Osteoblast (primary cell): ENCODE results near the gene NOS1. TPM values are rescaled to one million over a fixed set of nuclear protein-coding genes. Genes with fewer than 3 reads are reported as not detected.

Experiments used
- DNase-seq: peaks from one replicate; pipeline ENCODE4 v3.0.0; 2011; ENCODE audit warnings: low spot score, mixed read lengths; ENCODE audit not compliant: insufficient read length; ENCODE audit errors: missing footprints
- H2AFZ ChIP-seq: 2 replicates; pipeline ENCODE4 v1.6.0; 2011; ENCODE audit warnings: mild to moderate bottlenecking, low read length
- H3K27ac ChIP-seq: 2 replicates; pipeline ENCODE4 v1.5.1; 2011; ENCODE audit warnings: mild to moderate bottlenecking, low read depth, low read length, moderate library complexity
- H3K27me3 ChIP-seq: 2 replicates; pipeline ENCODE4 v1.6.0; 2012; ENCODE audit warnings: mild to moderate bottlenecking, control low read depth, inconsistent platforms, low read length, moderate library complexity; ENCODE audit not compliant: insufficient read depth
- H3K36me3 ChIP-seq: 2 replicates; pipeline ENCODE4 v1.5.1; 2011; ENCODE audit warnings: mild to moderate bottlenecking, low read length, control low read depth, moderate library complexity; ENCODE audit not compliant: insufficient read depth
- H3K4me1 ChIP-seq: 2 replicates; pipeline ENCODE4 v1.5.1; 2011; ENCODE audit warnings: mild to moderate bottlenecking, low read length, control low read depth, moderate library complexity; ENCODE audit not compliant: insufficient read depth
- H3K4me2 ChIP-seq: 2 replicates; pipeline ENCODE4 v1.6.0; 2011; ENCODE audit warnings: mild to moderate bottlenecking, low read length; ENCODE audit not compliant: insufficient read depth
- H3K4me3 ChIP-seq: fragments of 200-600 bp; sonication (generic); 3 replicates; pipeline ENCODE4 v1.5.1; 2012; ENCODE audit warnings: mild to moderate bottlenecking, low read length, inconsistent platforms; ENCODE audit not compliant: insufficient read depth
- H3K79me2 ChIP-seq: 2 replicates; pipeline ENCODE4 v1.6.0; 2012; ENCODE audit warnings: mild to moderate bottlenecking, low read length, control low read depth, inconsistent platforms; ENCODE audit not compliant: insufficient read depth
- H3K9me3 ChIP-seq: 2 replicates; pipeline ENCODE4 v1.5.1; 2011; ENCODE audit warnings: low read depth, low read length, control low read depth
- H4K20me1 ChIP-seq: 2 replicates; pipeline ENCODE4 v1.6.0; 2012; ENCODE audit warnings: mild to moderate bottlenecking, low read length, control low read depth; ENCODE audit not compliant: insufficient read depth
- CTCF ChIP-seq: IDR thresholded peaks from 2 replicates; pipeline ENCODE4 v1.5.1; 2011; ENCODE audit warnings: mild to moderate bottlenecking, low read depth, low read length, moderate library complexity; ENCODE audit errors: extremely low read depth
- total RNA-seq: library from RNA; depleted of rRNA; stranded (reverse); fragments of >200 nt; gene quantifications from 2 replicates; pipeline ENCODE4 v1.2.3, GENCODE V29; 2012

The NOS1 gene
- total RNA-seq, 1 donor: not detected

DNA sequence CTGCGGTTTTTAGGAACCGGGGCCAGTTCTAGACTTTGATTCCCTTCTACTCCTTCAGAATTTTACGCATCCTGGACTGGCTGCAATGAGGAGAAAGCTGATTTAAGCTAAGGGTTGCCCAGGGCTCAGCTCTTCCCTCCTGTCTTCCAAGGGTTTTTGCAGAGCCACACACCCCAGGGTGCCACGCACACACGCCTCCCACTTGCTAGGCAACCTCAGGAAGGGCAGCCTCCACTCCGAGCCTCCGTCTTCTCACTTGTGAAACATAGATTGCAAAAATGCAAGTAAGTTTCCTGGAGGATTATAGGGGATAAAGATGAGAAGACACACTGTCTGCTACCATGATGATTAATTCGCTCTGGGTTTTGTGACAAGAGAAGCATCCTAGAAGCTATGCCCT lies 31.7 kb downstream of the NOS1 start:
- no peak for DNase-seq
- H3K4me1 ChIP-seq: no peaks in the 10 kb centered on the region
- H2AFZ ChIP-seq: no peak overlapping the region

DNA sequence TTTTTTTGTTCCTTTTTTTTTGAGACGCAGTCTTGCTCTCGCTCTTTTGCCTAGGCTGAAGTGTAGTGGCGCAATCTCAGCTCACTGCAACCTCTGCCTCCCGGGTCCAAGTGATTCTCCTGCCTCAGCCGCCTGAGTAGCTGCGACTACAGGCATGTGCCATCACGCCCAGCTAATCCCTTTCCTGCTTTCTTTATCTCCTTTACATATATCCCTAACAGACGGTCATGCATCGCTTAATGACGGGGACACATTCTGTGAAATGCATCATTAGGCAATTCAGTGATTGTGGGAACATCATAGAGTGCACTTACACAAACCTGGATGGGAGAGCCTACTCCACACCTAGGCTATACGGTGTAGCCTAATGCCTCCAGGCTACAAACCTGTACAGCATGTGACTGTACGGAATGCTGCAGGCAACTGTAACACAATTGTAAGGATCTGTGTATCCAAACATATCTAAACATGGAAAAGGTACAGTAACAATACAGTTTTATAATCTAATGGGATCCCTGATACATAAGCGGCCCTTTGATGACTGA lies 32.8 kb downstream of the NOS1 start:
- no peaks in the 10 kb centered on the region for H3K36me3 ChIP-seq
- DNase-seq: no peak
- no peak for TF ChIP-seq CTCF
- H3K9me3 ChIP-seq: peaks cover 2% of the 10 kb centered on the region
- no peaks in the 10 kb centered on the region for H4K20me1 ChIP-seq
- H2AFZ ChIP-seq: no peak overlapping the region
- H3K4me3 ChIP-seq: no peak overlapping the region
- no peaks in the 10 kb centered on the region for H3K27me3 ChIP-seq
- H3K4me1 ChIP-seq: no peaks in the 10 kb centered on the region
- H3K79me2 ChIP-seq: no peaks in the 10 kb centered on the region
- no peak overlapping the region for H3K4me2 ChIP-seq
- H3K27ac ChIP-seq: no peak overlapping the region

More for the DNA sequence above, 31.7 kb downstream of the NOS1 start:
- Histone ChIP-seq H3K4me3 (no peak overlapping the region), H3K27ac (no peak overlapping the region), H4K20me1 (no peaks in the 10 kb centered on the region), H3K27me3 (no peaks in the 10 kb centered on the region), H3K79me2 (no peaks in the 10 kb centered on the region), H3K36me3 (no peaks in the 10 kb centered on the region), H3K9me3 (peaks cover 2% of the 10 kb centered on the region), H3K4me2 (no peak overlapping the region)
- TF ChIP-seq CTCF: no peak

GRCh38 chr12:117322428-117322827 lies 39.0 kb downstream of the NOS1 start:
- Histone ChIP-seq H3K36me3 (no peaks in the 10 kb centered on the region), H3K4me2 (no peak overlapping the region), H3K27me3 (no peaks in the 10 kb centered on the region), H3K9me3 (peaks cover 2% of the 10 kb centered on the region), H3K4me3 (no peak overlapping the region), H4K20me1 (no peaks in the 10 kb centered on the region), H3K79me2 (no peaks in the 10 kb centered on the region), H3K27ac (no peak overlapping the region), H2AFZ (no peak overlapping the region), H3K4me1 (no peaks in the 10 kb centered on the region)
- no peak for TF ChIP-seq CTCF
- DNase-seq: no peak

- no peak overlapping the region for H2AFZ ChIP-seq
- H3K4me3 ChIP-seq: no peak overlapping the region
- TF ChIP-seq CTCF: no peak
- H3K9me3 ChIP-seq: peaks cover 2% of the 10 kb centered on the region
- no peak for DNase-seq
- H3K4me1 ChIP-seq: no peaks in the 10 kb centered on the region
- no peaks in the 10 kb centered on the region for H3K79me2 ChIP-seq
- H3K27ac ChIP-seq: no peak overlapping the region
- no peaks in the 10 kb centered on the region for H3K27me3 ChIP-seq
- H3K36me3 ChIP-seq: no peaks in the 10 kb centered on the region
- H4K20me1 ChIP-seq: no peaks in the 10 kb centered on the region
- H3K4me2 ChIP-seq: no peak overlapping the region
Measured at GRCh38 chr12:117321572-117321971, 39.9 kb downstream of the NOS1 start.
